Sigmoid colon (tissue), 4 donors: ENCODE data around the gene HIPK4.

Experiments used
- POLR2AphosphoS5 ChIP-seq, 4 donors: sonication (generic); formaldehyde crosslinking; IDR thresholded peaks; one replicate each; pipeline ENCODE4 v1.6.1; 2017; ENCODE audit warnings: antibody characterized with exemption in 4 of 4
- TF ChIP-seq, protein P1 (sequence below), 4 experiments: fragments of 450-650 bp in 3 of 4; fragments of 200-600 bp in 1 of 4; IDR thresholded peaks; one replicate each; pipeline ENCODE4 v1.5.1; 2016 to 2019; ENCODE audit warnings: antibody characterized with exemption in 4 of 4, mild to moderate bottlenecking in 3 of 4, moderate library complexity in 2 of 4

DNA sequence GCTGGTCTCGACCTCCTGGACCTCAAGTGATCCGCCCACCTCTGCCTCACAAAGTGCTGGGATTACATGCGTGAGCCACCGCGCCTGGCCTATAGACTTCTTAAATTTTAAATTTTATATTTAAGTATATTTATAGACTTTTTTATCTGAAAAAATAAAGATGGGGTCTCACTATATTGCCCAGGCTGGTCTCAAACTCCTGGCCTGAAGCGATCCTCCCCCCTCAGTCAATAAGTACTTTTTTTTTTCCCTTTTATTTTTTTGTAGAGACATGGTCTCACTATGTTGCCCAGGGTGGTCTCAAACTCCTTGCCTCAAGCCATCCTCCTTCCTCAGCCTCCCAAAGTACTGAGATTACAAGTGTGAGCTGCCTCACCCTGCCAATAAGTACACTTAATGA is 34.0 kb upstream of the HIPK4 start:
- no peak for TF ChIP-seq POLR2AphosphoS5 (IDR thresholded peaks at IDR 0.05)
- TF ChIP-seq, protein P1, sequence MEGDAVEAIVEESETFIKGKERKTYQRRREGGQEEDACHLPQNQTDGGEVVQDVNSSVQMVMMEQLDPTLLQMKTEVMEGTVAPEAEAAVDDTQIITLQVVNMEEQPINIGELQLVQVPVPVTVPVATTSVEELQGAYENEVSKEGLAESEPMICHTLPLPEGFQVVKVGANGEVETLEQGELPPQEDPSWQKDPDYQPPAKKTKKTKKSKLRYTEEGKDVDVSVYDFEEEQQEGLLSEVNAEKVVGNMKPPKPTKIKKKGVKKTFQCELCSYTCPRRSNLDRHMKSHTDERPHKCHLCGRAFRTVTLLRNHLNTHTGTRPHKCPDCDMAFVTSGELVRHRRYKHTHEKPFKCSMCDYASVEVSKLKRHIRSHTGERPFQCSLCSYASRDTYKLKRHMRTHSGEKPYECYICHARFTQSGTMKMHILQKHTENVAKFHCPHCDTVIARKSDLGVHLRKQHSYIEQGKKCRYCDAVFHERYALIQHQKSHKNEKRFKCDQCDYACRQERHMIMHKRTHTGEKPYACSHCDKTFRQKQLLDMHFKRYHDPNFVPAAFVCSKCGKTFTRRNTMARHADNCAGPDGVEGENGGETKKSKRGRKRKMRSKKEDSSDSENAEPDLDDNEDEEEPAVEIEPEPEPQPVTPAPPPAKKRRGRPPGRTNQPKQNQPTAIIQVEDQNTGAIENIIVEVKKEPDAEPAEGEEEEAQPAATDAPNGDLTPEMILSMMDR (IDR thresholded peaks at IDR 0.05), result no peak
